Right lobe of liver (tissue), 4 donors: Measurements from ENCODE around the gene ATOH1.

ENCODE experiments used
- CTCF ChIP-seq, 4 donors: fragments of 200-600 bp in 3 of 4; fragments of 450-650 bp in 1 of 4; IDR thresholded peaks; one replicate each; pipeline versions ENCODE4 v1.5.1 to v1.8.0; 2016 to 2022; ENCODE audit warnings: antibody characterized with exemption in 4 of 4, mild to moderate bottlenecking in 2 of 4
- POLR2A ChIP-seq: fragments of 450-650 bp; IDR thresholded peaks from one replicate; pipeline ENCODE4 v1.6.1; 2017; ENCODE audit warnings: antibody characterized with exemption, mild to moderate bottlenecking
- donor health status: DM: no; HTN: no; CAD: no.
- donor health status: DM: no; HTN: no; CAD: no.
- donor health status: DM: no; HTN: yes; CAD: no.

- TF ChIP-seq POLR2A (no peak), CTCF (IDR thresholded peaks at IDR 0.05) (no peak)
Observed at GRCh38 chr4:93825551-93826216, 2.9 kb upstream of the ATOH1 start.
